ENCODE data around the gene GART.

GART gene

GRCh38 chr21:33561373-33561772, 19.5 kb upstream of the GART start:
- no peaks in the 10 kb centered on the region for H3K27me3 ChIP-seq (ENCODE audit: insufficient read depth, poor library complexity, severe bottlenecking)
- TF ChIP-seq CTCF (IDR thresholded peaks at IDR 0.05; ENCODE audit: poor library complexity, severe bottlenecking), result no peak
- H3K36me3 ChIP-seq (ENCODE audit: low read depth), result peaks cover 99% of the 10 kb centered on the region

GRCh38 chr21:33560965-33561364, 19.0 kb upstream of the GART start:
- no peaks in the 10 kb centered on the region for H3K27me3 ChIP-seq (ENCODE audit: insufficient read depth, poor library complexity, severe bottlenecking)
- peaks cover 5% of the 10 kb centered on the region for H3K9me3 ChIP-seq (ENCODE audit: severe bottlenecking)
- DNase-seq (ENCODE audit: low spot score) (no peak), ATAC-seq (ENCODE audit: low read depth) (no peak)
- TF ChIP-seq CTCF (IDR thresholded peaks at IDR 0.05; ENCODE audit: poor library complexity, severe bottlenecking), result no peak
- no peaks in the 10 kb centered on the region for H3K4me1 ChIP-seq (ENCODE audit: insufficient read depth, poor library complexity, severe bottlenecking)
- peaks cover 99% of the 10 kb centered on the region for H3K36me3 ChIP-seq (ENCODE audit: low read depth)
- H3K4me3 ChIP-seq (ENCODE audit: severe bottlenecking), result no peak overlapping the region
- H3K27ac ChIP-seq (ENCODE audit: poor library complexity, severe bottlenecking), result no peak overlapping the region

More at GRCh38 chr21:33561373-33561772, 19.5 kb upstream of the GART start:
- H3K9me3 ChIP-seq (ENCODE audit: severe bottlenecking), result peaks cover 5% of the 10 kb centered on the region
- ATAC-seq (ENCODE audit: low read depth), result no peak
- no peaks in the 10 kb centered on the region for H3K4me1 ChIP-seq (ENCODE audit: insufficient read depth, poor library complexity, severe bottlenecking)
- no peak for DNase-seq (ENCODE audit: low spot score)
- H3K4me3 ChIP-seq (ENCODE audit: severe bottlenecking), result no peak overlapping the region
- H3K27ac ChIP-seq (ENCODE audit: poor library complexity, severe bottlenecking), result no peak overlapping the region

GRCh38 chr21:33559813-33560212, 17.9 kb upstream of the GART start:
- H3K27me3 ChIP-seq (ENCODE audit: insufficient read depth, poor library complexity, severe bottlenecking), result no peaks in the 10 kb centered on the region
- no peak for DNase-seq (ENCODE audit: low spot score)
- H3K4me1 ChIP-seq (ENCODE audit: insufficient read depth, poor library complexity, severe bottlenecking), result no peaks in the 10 kb centered on the region
- peaks cover 96% of the 10 kb centered on the region for H3K36me3 ChIP-seq (ENCODE audit: low read depth)
- no peak overlapping the region for H3K4me3 ChIP-seq (ENCODE audit: severe bottlenecking)
- no peak for ATAC-seq (ENCODE audit: low read depth)
- H3K27ac ChIP-seq (ENCODE audit: poor library complexity, severe bottlenecking), result no peak overlapping the region
- H3K9me3 ChIP-seq (ENCODE audit: severe bottlenecking), result peaks cover 6% of the 10 kb centered on the region
- no peak for TF ChIP-seq CTCF (IDR thresholded peaks at IDR 0.05; ENCODE audit: poor library complexity, severe bottlenecking)

GRCh38 chr21:33558777-33559421, 17.0 kb upstream of the GART start:
- Histone ChIP-seq H3K36me3 (ENCODE audit: low read depth) (peaks cover 98% of the 10 kb centered on the region), H3K27me3 (ENCODE audit: insufficient read depth, poor library complexity, severe bottlenecking) (no peaks in the 10 kb centered on the region), H3K27ac (ENCODE audit: poor library complexity, severe bottlenecking) (no peak overlapping the region), H3K4me1 (ENCODE audit: insufficient read depth, poor library complexity, severe bottlenecking) (no peaks in the 10 kb centered on the region), H3K4me3 (ENCODE audit: severe bottlenecking) (no peak overlapping the region), H3K9me3 (ENCODE audit: severe bottlenecking) (peaks cover 6% of the 10 kb centered on the region)
- no peak for DNase-seq (ENCODE audit: low spot score)
- no peak for ATAC-seq (ENCODE audit: low read depth)
- TF ChIP-seq CTCF (IDR thresholded peaks at IDR 0.05; ENCODE audit: poor library complexity, severe bottlenecking), result no peak

GRCh38 chr21:33557447-33557846, 15.5 kb upstream of the GART start:
- Histone ChIP-seq H3K27me3 (ENCODE audit: insufficient read depth, poor library complexity, severe bottlenecking) (no peaks in the 10 kb centered on the region), H3K27ac (ENCODE audit: poor library complexity, severe bottlenecking) (no peak overlapping the region), H3K9me3 (ENCODE audit: severe bottlenecking) (peaks cover 2% of the 10 kb centered on the region), H3K4me3 (ENCODE audit: severe bottlenecking) (no peak overlapping the region), H3K4me1 (ENCODE audit: insufficient read depth, poor library complexity, severe bottlenecking) (no peaks in the 10 kb centered on the region), H3K36me3 (ENCODE audit: low read depth) (peaks cover 98% of the 10 kb centered on the region)
- DNase-seq (ENCODE audit: low spot score) (no peak), ATAC-seq (ENCODE audit: low read depth) (no peak)
- TF ChIP-seq CTCF (IDR thresholded peaks at IDR 0.05; ENCODE audit: poor library complexity, severe bottlenecking), result no peak
